Ovary (tissue), 1 donor: ENCODE results near the gene UST.

ENCODE experiments used
- EP300 ChIP-seq: sonication (generic); formaldehyde crosslinking; IDR thresholded peaks from one replicate; pipeline ENCODE4 v1.6.1; 2017; ENCODE audit warnings: antibody characterized with exemption
- POLR2A ChIP-seq: fragments of 450-650 bp; IDR thresholded peaks from one replicate; pipeline ENCODE4 v1.6.1; 2017; ENCODE audit warnings: antibody characterized with exemption, mild to moderate bottlenecking, moderate library complexity

DNA sequence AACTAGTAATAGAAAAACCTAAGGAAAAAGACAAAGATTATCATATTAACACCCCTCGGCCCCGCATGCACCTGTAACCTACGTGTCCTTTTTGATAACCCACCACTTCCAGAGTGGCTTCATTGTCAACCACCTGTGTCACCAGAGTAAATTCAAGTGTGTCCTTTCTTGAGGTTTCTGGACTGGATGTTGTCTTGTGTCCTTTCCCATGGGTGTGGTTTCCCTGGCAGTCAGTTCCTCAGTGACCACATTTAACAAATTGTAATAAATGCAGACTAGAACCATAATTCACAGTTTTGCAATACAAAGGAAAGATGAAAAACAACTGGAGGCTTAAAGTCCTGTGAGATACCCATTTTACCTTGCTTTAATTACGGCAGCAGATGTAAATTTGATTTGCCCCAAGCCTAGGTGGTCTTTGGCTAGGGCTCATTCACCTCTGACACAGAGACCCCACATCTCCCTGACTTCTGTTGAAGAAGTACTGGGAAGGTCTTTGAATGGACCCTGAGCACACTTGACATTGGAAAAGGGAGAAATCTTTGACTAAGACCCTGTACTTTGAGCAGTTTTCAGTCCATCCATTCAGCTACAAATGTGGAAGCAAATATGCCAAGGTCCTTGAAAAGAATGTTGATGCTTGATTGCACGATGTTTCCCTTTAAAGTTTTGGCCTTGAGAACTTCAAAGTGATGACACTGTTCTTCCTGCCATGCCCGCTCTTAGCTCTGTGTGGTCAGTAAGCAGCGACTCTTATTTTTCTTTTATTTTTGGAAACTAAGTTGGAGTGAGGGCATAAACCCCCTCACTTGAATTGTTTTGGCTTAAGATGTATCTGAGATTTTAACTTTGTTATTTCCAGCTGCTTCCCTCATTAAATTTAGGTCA is 232.4 kb downstream of the UST start:
- TF ChIP-seq EP300 (no peak), POLR2A (no peak)
